HCEC 1CT (cell line): ENCODE data around the gene AP2A1.
A peak's percentile ranks its signal among the peaks of the same experiment; 100 is the strongest.
"Not testable (repeated sequence)": the region's sequence is repeated elsewhere in the genome, so short reads cannot be mapped to it uniquely, and the experiment has no call there.

Experiments used
- DNase-seq: peaks from one replicate; pipeline ENCODE4 v3.0.0-alpha.2; 2017

The AP2A1 gene

GRCh38 chr19:49814010-49814409, 47.2 kb downstream of the AP2A1 start:
- DNase-seq: peak; percentile 15

DNA sequence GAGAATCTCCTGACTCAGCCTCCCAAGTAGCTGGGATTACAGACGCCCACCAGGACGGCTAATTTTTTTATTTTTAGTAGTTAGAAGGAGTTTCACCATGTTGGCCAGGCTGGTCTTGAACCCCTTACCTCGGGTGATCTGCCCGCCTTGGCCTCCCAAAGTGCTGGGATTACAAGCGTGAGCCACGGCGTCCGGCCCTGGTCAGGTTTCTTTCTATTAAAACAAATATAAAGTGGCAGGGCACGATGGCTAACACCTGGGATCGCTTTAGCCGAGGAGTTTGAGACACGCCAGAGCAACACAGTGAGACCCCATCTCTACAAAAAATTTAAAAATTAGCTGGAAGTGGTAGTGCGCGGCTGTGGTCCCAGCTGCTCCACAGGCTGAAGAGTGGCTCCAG, 49.8 kb downstream of the AP2A1 start:
- DNase-seq: no peak

DNA sequence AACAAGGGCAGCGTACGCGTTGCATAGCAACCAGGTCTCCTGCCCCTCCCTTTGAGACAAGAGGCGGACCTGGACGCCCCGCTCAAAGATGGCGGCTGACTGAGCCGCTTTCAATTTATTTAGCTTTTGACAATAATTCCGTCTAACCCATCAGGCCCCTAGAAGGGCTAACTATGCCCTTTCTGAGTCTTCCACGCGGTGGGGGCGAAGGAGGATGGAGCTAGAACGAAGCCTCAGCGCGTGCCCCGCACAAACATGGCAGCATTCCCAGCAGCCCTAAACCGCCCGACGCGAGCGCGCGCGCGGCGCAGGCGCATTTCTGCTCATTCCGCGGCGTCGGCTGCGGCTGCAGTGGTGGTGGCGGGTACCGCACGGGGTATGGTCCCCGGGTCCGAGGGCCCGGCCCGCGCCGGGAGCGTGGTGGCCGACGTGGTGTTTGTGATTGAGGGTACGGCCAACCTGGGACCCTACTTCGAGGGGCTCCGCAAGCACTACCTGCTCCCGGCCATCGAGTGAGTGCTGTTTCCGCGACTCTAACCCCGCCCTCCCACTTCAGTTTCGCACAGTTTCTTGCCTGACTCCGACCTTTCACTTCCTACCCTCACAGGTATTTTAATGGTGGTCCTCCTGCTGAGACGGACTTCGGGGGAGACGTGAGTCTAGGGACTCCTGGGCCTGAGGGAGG, 51.3 kb downstream of the AP2A1 start, which contains the start of gene MED25:
MED25 (plus strand) TSS at position 326 of the 685 bp plus-strand sequence; CDS start at position 379, 53 bp downstream.
- peak; percentile 75 for DNase-seq

DNA sequence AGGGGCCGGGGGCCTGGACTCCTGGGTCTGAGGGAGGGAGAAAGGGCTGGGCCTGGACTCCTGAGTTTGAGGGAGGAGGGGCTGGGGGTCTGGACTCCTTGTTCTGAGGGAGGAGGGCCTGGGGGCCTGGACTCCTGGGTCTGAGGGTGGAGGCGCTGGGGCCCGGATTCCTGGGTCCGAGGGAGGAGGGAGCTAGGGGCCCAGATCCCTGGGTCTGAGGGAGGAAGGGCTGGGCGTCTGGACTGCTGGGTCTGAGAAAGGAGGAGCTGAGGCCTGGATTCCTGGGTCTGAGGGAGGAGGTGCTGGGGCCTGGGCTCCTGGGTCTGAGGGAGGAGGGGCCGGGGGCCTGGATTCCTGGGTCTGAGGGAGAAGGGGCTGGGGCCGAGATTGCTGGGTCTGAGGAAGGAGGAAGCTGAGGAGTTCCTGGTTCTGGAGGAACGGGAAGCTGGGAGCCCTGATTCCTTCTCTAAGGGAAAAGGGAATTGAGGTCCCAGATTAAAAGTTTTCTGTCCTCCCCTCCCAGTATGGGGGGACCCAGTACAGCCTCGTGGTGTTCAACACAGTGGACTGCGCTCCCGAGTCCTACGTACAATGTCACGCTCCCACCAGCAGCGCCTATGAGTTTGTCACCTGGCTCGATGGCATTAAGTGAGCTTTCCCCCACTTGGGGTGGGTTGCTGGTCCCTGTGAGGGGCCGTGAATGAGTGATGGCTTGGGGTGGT, 52.0 kb downstream of the AP2A1 start:
- no peak for DNase-seq

DNA sequence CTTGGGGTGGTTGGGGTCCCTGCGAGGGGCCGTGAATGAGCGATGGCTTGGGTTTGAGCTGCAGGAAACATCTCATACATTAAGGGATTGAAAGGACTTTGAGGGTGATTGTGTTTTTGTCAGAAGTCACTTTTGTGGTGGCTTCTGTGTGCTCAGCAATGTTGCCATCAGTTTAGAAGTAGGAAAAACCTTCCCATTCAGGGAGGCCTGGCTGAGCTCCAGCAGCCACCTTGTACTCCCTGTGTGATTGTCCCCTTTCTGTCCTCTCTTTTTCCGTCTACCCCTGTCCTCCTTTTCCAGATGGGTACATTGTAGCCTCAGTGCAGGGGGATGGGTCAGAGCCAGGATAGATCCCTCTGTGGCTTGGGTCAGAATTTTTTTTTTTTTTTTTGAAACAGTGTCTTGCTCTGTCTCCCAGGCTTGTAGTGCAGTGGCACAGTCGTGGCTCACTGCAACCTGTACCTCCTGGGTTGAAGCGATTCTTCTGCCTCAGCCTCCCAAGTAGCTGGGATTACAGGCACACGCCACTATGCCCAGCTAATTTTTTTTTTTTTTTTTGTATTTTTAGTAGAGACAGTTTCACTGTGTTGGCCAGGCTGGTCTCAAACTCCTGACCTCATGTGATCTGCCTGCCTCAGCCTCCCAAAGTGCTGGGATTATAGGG, 52.8 kb downstream of the AP2A1 start:
- not testable (repeated sequence) for DNase-seq

- DNase-seq: no peak
These were observed 53.3 kb downstream of the AP2A1 start for GRCh38 chr19:49820125-49820524.

DNA sequence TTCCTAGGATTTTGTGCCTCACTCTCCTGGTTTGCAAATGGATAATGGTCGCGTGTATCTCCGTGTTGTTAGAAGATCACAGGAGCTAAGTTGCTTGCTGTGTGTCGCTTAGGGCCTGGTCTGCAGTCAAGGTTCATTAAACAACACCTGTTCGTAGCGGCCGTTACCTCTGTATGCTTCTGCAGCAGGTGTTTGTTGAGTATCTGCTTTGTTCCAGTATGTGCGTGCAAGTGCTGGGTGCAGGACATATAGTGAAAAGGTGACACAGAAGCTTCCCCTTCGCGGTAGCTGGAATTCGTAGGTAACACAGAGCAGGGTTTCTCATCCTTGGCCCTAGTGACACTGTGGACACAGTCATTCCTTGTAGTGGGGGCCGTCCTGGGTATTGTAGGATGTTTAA, 56.7 kb downstream of the AP2A1 start:
- no peak for DNase-seq

GRCh38 chr19:49824662-49825061, 57.9 kb downstream of the AP2A1 start:
- DNase-seq: no peak

- DNase-seq: no peak
These were observed 60.2 kb downstream of the AP2A1 start for GRCh38 chr19:49827034-49827433.

- no peak for DNase-seq
These were observed 62.4 kb downstream of the AP2A1 start for GRCh38 chr19:49829200-49829599.

- no peak for DNase-seq
These were observed 62.9 kb downstream of the AP2A1 start for GRCh38 chr19:49829721-49830120.

DNA sequence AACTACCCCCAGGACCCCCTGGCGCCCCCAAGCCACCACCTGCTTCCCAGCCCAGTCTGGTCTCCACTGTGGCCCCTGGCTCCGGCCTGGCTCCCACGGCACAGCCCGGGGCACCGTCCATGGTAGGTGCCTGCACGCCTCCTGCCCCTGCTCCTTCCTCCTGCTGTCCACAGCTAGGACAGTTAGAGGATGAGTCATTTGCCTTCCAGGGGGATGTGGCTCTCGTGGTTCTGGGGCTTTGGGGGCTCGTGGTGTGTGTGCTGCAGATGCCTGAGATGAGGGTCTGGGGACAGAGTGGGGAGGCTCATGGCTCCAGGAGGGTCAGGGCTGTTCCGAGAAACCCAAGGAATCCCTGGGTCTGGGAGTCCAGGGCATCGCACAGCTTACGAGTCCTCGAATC, 64.0 kb downstream of the AP2A1 start:
- no peak for DNase-seq

GRCh38 chr19:49831592-49831991, 64.8 kb downstream of the AP2A1 start:
- DNase-seq: no peak

GRCh38 chr19:49832556-49832955, 65.8 kb downstream of the AP2A1 start:
- no peak for DNase-seq

DNA sequence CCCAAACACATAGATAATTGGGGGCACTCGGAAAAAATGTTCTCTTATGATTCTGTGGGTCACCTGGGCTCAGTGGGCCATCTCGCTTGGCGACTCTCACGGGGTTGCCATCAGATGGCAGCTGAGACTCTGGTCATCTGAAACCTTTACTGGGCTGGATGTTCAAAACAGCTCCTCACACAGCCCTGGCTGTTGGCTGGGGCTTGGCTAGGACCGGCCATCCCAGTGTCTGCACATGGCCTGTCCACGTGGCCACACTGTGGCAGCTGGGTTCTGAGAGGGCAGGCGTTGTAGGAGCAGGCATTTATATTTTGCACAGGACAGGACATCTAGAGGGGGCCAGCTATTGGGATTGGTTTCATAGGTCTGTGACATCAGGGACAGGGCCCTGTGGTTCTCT, 66.8 kb downstream of the AP2A1 start:
- no peak for DNase-seq

DNA sequence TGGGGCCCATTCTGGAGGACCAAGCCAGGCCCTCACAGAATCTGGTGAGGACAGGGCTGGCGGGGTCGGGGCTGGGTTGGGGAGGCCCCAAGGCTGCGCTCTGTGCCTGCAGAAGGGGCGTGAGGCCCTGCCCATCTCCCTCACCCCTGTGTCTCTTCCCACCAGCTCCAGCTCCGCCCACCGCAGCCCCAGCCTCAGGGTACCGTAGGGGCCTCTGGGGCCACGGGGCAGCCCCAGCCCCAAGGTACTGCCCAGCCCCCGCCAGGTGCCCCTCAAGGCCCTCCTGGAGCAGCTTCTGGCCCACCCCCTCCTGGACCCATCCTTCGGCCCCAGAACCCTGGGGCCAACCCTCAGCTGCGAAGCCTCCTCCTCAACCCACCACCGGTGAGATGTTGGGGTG, 68.8 kb downstream of the AP2A1 start:
- no peak for DNase-seq

- no peak for DNase-seq
These were observed 69.6 kb downstream of the AP2A1 start for GRCh38 chr19:49836176-49837008.

GRCh38 chr19:49837009-49837310, 70.2 kb downstream of the AP2A1 start:
- no peak for DNase-seq

GRCh38 chr19:49837425-49837824, 70.6 kb downstream of the AP2A1 start:
- no peak for DNase-seq

DNA sequence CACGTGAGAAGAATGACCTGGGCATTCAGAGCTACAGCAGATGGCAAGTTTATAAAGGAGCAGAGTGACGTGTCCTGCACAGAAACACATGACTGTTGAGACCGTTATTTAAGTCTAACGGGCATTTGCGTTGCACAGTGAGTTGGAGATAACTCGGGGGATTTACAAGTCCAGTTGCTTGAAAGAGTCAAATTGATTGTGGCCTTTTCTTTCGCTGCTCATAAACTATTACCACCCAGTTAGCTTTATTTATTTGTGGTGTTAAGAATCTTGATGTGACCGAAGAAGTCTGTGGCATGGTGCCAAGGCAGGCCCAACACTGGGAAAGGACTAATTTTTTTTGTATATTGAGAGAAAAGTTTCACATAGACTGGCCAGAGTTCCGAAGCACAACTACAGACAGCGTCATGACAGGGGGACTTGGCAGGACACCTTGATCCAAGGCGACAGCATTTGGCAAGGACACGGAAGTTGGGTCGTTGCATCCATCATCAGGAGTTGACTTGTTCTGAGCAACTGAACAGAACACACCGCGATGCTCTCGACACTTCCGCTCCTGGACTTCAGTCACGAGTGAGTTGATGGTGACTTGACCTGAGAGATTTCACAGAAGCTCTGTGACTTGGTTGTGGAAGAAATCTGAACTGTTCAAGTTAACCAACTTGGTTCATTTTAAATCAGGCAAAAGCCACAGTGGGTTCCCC, 72.2 kb downstream of the AP2A1 start:
- no peak for DNase-seq

DNA sequence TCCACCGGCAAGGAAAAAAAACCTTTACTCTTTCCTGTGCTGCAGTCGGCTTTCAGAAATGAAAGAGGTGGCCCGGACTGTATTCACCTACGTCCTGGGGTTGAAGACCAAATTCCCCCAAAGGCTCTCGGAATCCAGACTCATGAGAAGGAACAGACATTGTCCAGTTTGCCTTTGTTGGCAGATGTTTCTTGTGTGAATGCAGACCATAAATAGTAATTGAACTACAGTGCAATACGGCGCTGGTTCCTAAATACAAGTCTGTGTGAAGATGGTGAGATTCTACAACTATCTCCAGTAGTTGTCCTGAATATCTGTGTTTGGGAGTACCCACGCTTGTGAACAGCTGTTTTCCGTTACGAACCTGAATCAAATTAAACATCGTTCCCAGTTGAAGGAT, 72.9 kb downstream of the AP2A1 start:
- DNase-seq: no peak

DNA sequence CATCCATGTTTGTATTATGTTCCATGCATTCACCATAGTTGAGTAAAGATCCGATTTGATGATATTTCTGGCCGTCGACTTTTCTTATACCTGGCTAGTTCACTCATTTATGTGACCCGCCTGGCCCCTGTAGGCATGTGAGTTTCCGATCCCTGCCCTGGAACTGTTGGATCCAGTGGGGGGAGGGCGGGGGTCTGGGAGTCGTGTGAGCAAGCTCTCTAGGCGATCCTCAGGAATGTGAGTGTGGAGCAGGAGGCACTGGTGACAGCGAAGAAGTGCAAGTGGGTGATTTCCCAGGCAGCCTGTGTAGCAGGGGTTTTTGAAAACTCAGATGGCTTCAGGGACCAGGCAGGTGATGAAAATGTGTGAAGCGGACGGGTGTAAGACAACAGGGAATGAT, 73.5 kb downstream of the AP2A1 start:
- no peak for DNase-seq
